Activated T-cell treated with anti-CD3 and anti-CD28 coated beads, Interleukin-2, amount 50 U/mL, for 4 hours (primary cell): ENCODE measurements around the gene ANXA11. TPM values are rescaled to one million over a fixed set of nuclear protein-coding genes. Genes with fewer than 3 reads are reported as not detected.
"Not testable (repeated sequence)": the region's sequence is repeated elsewhere in the genome, so short reads cannot be mapped to it uniquely, and the experiment has no call there.

Experiments
- ATAC-seq, 2 donors: fragments of 200-7000 bp; cut with Tn5 transposase; one replicate each; pipeline ENCODE4 v1.10.0; 2021
- DNase-seq: peaks from one replicate; pipeline ENCODE4 v3.0.0-alpha.2; 2020
- H3K27me3 Mint-ChIP-seq: one replicate; pipeline ENCODE4 v1.8.0; 2021; ENCODE audit warnings: low read depth, mixed read lengths
- H3K36me3 Mint-ChIP-seq: one replicate; pipeline ENCODE4 v1.8.0; 2022; ENCODE audit warnings: mixed read lengths; ENCODE audit not compliant: insufficient read depth
- H3K4me1 Mint-ChIP-seq: one replicate; pipeline ENCODE4 v1.8.0; 2021; ENCODE audit warnings: low read depth, mixed read lengths
- H3K4me3 Mint-ChIP-seq: one replicate; pipeline ENCODE4 v1.8.0; 2021; ENCODE audit warnings: mild to moderate bottlenecking, moderate library complexity, mixed read lengths
- H3K9me3 Mint-ChIP-seq: one replicate; pipeline ENCODE4 v1.8.0; 2021; ENCODE audit warnings: mixed read lengths
- total RNA-seq, 3 donors: library from RNA; stranded (reverse); gene quantifications; one replicate each; pipeline ENCODE4 v1.2.1, GENCODE V29; 2021

The ANXA11 gene
- 100 to 1,000 TPM; 157 to 161 (median 158) TPM for total RNA-seq

GRCh38 chr10:80205477-80206276 is at the start of gene ANXA11:
Gene ANXA11, minus strand, starts transcription at chr10:80205537. Its CDS starts 32,676 bp downstream, at chr10:80172861.
- Mint-ChIP-seq H3K27me3 (no peaks in the 10 kb centered on the region), H3K4me3 (peak within 1 kb of the TSS; percentile 92), H3K4me1 (peaks cover 54% of the 10 kb centered on the region), H3K36me3 (peaks cover 9% of the 10 kb centered on the region), H3K9me3 (no peaks in the 10 kb centered on the region)
- peak; percentile 81 to 83 for ATAC-seq
- DNase-seq: peak; percentile 81

GRCh38 chr10:80254726-80255125 is 49.4 kb upstream of the ANXA11 start:
- not testable (repeated sequence) for ATAC-seq, H3K9me3 Mint-ChIP-seq, H3K36me3 Mint-ChIP-seq, H3K4me1 Mint-ChIP-seq, DNase-seq, H3K4me3 Mint-ChIP-seq
- H3K27me3 Mint-ChIP-seq: peaks cover 14% of the 10 kb centered on the region

GRCh38 chr10:80253963-80254271 is 48.6 kb upstream of the ANXA11 start:
- not testable (repeated sequence) for H3K36me3 Mint-ChIP-seq, H3K9me3 Mint-ChIP-seq, DNase-seq, ATAC-seq, H3K4me3 Mint-ChIP-seq, H3K4me1 Mint-ChIP-seq
- H3K27me3 Mint-ChIP-seq: peaks cover 14% of the 10 kb centered on the region

- ATAC-seq (no peak), DNase-seq (no peak)
- no peak overlapping the region for H3K4me3 Mint-ChIP-seq
These were observed 48.1 kb upstream of the ANXA11 start for GRCh38 chr10:80253266-80253962.

GRCh38 chr10:80252296-80252887 is 47.1 kb upstream of the ANXA11 start:
- ATAC-seq: no peak
- Mint-ChIP-seq H3K4me1 (peaks cover 5% of the 10 kb centered on the region), H3K36me3 (no peaks in the 10 kb centered on the region), H3K9me3 (no peaks in the 10 kb centered on the region), H3K4me3 (no peak overlapping the region), H3K27me3 (peaks cover 14% of the 10 kb centered on the region)
- DNase-seq: no peak

More at GRCh38 chr10:80253266-80253962, 48.1 kb upstream of the ANXA11 start:
- Mint-ChIP-seq H3K36me3 (no peaks in the 10 kb centered on the region), H3K9me3 (no peaks in the 10 kb centered on the region), H3K4me1 (peaks cover 5% of the 10 kb centered on the region), H3K27me3 (peaks cover 14% of the 10 kb centered on the region)

- H3K27me3 Mint-ChIP-seq: peaks cover 14% of the 10 kb centered on the region
These were observed 46.5 kb upstream of the ANXA11 start for GRCh38 chr10:80251703-80252280.

GRCh38 chr10:80250399-80250798 is 45.1 kb upstream of the ANXA11 start:
- H3K36me3 Mint-ChIP-seq, ATAC-seq, H3K9me3 Mint-ChIP-seq, H3K4me3 Mint-ChIP-seq, H3K4me1 Mint-ChIP-seq, DNase-seq: not testable (repeated sequence)
- H3K27me3 Mint-ChIP-seq: peaks cover 14% of the 10 kb centered on the region

More at GRCh38 chr10:80251703-80252280, 46.5 kb upstream of the ANXA11 start:
- ATAC-seq, H3K36me3 Mint-ChIP-seq, H3K9me3 Mint-ChIP-seq, DNase-seq, H3K4me1 Mint-ChIP-seq, H3K4me3 Mint-ChIP-seq: not testable (repeated sequence)

- H3K36me3 Mint-ChIP-seq, ATAC-seq, DNase-seq, H3K4me3 Mint-ChIP-seq, H3K9me3 Mint-ChIP-seq, H3K4me1 Mint-ChIP-seq: not testable (repeated sequence)
- peaks cover 16% of the 10 kb centered on the region for H3K27me3 Mint-ChIP-seq
These were observed 44.6 kb upstream of the ANXA11 start for GRCh38 chr10:80249906-80250305.

GRCh38 chr10:80247611-80248010 is 42.3 kb upstream of the ANXA11 start:
- ATAC-seq, H3K4me1 Mint-ChIP-seq, H3K36me3 Mint-ChIP-seq, H3K4me3 Mint-ChIP-seq, DNase-seq, H3K9me3 Mint-ChIP-seq: not testable (repeated sequence)
- H3K27me3 Mint-ChIP-seq: peaks cover 13% of the 10 kb centered on the region

GRCh38 chr10:80244371-80244770 is 39.0 kb upstream of the ANXA11 start:
- ATAC-seq, H3K4me1 Mint-ChIP-seq, H3K4me3 Mint-ChIP-seq, DNase-seq, H3K9me3 Mint-ChIP-seq, H3K27me3 Mint-ChIP-seq, H3K36me3 Mint-ChIP-seq: not testable (repeated sequence)

GRCh38 chr10:80242341-80242740 is 37.0 kb upstream of the ANXA11 start:
- not testable (repeated sequence) for H3K4me3 Mint-ChIP-seq, DNase-seq, H3K27me3 Mint-ChIP-seq, H3K9me3 Mint-ChIP-seq, H3K4me1 Mint-ChIP-seq, ATAC-seq, H3K36me3 Mint-ChIP-seq

- H3K36me3 Mint-ChIP-seq, H3K4me3 Mint-ChIP-seq, ATAC-seq, H3K27me3 Mint-ChIP-seq, DNase-seq, H3K9me3 Mint-ChIP-seq, H3K4me1 Mint-ChIP-seq: not testable (repeated sequence)
These were observed 31.1 kb upstream of the ANXA11 start for GRCh38 chr10:80236457-80236856.

- H3K4me3 Mint-ChIP-seq, H3K4me1 Mint-ChIP-seq, H3K27me3 Mint-ChIP-seq, DNase-seq, H3K36me3 Mint-ChIP-seq, H3K9me3 Mint-ChIP-seq: not testable (repeated sequence)
- peak in 1 of 2 donors; percentile 32 for ATAC-seq
These were observed 29.2 kb upstream of the ANXA11 start for GRCh38 chr10:80234331-80235235.

GRCh38 chr10:80233871-80234270 is 28.5 kb upstream of the ANXA11 start:
- H3K36me3 Mint-ChIP-seq, H3K27me3 Mint-ChIP-seq, H3K4me3 Mint-ChIP-seq, DNase-seq, ATAC-seq, H3K4me1 Mint-ChIP-seq, H3K9me3 Mint-ChIP-seq: not testable (repeated sequence)
